Left ventricle myocardium inferior (tissue), 1 donor: ENCODE measurements around the gene CACNA1C. TPM values are rescaled to one million over a fixed set of nuclear protein-coding genes. Genes with fewer than 3 reads are reported as not detected.

Experiments
- DNase-seq: peaks from one replicate; pipeline ENCODE4 v3.0.0-alpha.2; 2020
- H3K27ac ChIP-seq: fragments of 200-600 bp; replicated peaks from 2 replicates; pipeline ENCODE4 v1.8.0; 2021
- H3K27me3 ChIP-seq: fragments of 200-600 bp; 2 replicates; pipeline ENCODE4 v1.8.0; 2021; ENCODE audit warnings: low read depth
- H3K36me3 ChIP-seq: fragments of 200-600 bp; 2 replicates; pipeline ENCODE4 v1.8.0; 2021
- H3K4me1 ChIP-seq: fragments of 200-600 bp; 2 replicates; pipeline ENCODE4 v1.8.0; 2021
- H3K4me3 ChIP-seq: fragments of 200-600 bp; 2 replicates; pipeline ENCODE4 v1.8.0; 2021; ENCODE audit warnings: mild to moderate bottlenecking, moderate library complexity
- H3K9me3 ChIP-seq: fragments of 200-600 bp; replicated peaks from 2 replicates; pipeline ENCODE4 v1.8.0; 2021
- CTCF ChIP-seq: fragments of 200-600 bp; IDR thresholded peaks from 2 replicates; pipeline ENCODE4 v1.8.0; 2021; ENCODE audit warnings: antibody characterized with exemption, mild to moderate bottlenecking, borderline replicate concordance
- intact Hi-C: fragments of 100-400 bp; cut with micrococcal nuclease; formaldehyde crosslinking; loops from one replicate; pipeline ENCODE4 v1.11.0; 2022
- total RNA-seq: library from RNA; stranded (reverse); fragmentation: NEBNext Ultra II Directional; extraction: Animal tissue kit (Norgen Biotek cat#: 25700); gene quantifications from one replicate; pipeline ENCODE4 v1.2.1, GENCODE V29; 2021
- donor health status: DM: no; HTN: yes; CAD: no; lungs with severe emphysema.

CACNA1C gene
- total RNA-seq, 1 donor from 2014 or later: 137 TPM

- intact Hi-C loops: no loop called here
- no peaks in the 10 kb centered on the region for H3K9me3 ChIP-seq
- H3K4me1 ChIP-seq: peaks cover 97% of the 10 kb centered on the region
- no peak for DNase-seq
- H3K36me3 ChIP-seq: no peaks in the 10 kb centered on the region
- H3K27ac ChIP-seq: peak overlapping the region; percentile 38
- H3K27me3 ChIP-seq: no peaks in the 10 kb centered on the region
- no peak for TF ChIP-seq CTCF
- peak overlapping the region; percentile 32 for H3K4me3 ChIP-seq
Measured at GRCh38 chr12:2229661-2230539, 177.1 kb downstream of the CACNA1C start.

- no peak for TF ChIP-seq CTCF
- Histone ChIP-seq H3K4me1 (peaks cover 98% of the 10 kb centered on the region), H3K9me3 (no peaks in the 10 kb centered on the region), H3K4me3 (peak overlapping the region; percentile 20), H3K27ac (peak overlapping the region; percentile 38), H3K36me3 (no peaks in the 10 kb centered on the region), H3K27me3 (no peaks in the 10 kb centered on the region)
- intact Hi-C loops: no loop called here
- no peak for DNase-seq
Measured at GRCh38 chr12:2231011-2231595, 178.3 kb downstream of the CACNA1C start.

GRCh38 chr12:2231956-2232355 is 179.2 kb downstream of the CACNA1C start:
- peaks cover 97% of the 10 kb centered on the region for H3K4me1 ChIP-seq
- TF ChIP-seq CTCF: no peak
- no peaks in the 10 kb centered on the region for H3K36me3 ChIP-seq
- H3K27ac ChIP-seq: peak overlapping the region; percentile 38
- no peaks in the 10 kb centered on the region for H3K9me3 ChIP-seq
- intact Hi-C loops: no loop called here
- no peak for DNase-seq
- no peak overlapping the region for H3K4me3 ChIP-seq
- H3K27me3 ChIP-seq: no peaks in the 10 kb centered on the region

- Histone ChIP-seq H3K4me3 (no peak overlapping the region), H3K27ac (peak overlapping the region; percentile 38), H3K4me1 (peaks cover 97% of the 10 kb centered on the region), H3K9me3 (no peaks in the 10 kb centered on the region), H3K36me3 (no peaks in the 10 kb centered on the region), H3K27me3 (no peaks in the 10 kb centered on the region)
- no peak for TF ChIP-seq CTCF
- DNase-seq: no peak
- intact Hi-C loops: no loop called here
Measured at GRCh38 chr12:2233034-2233433, 180.2 kb downstream of the CACNA1C start.

GRCh38 chr12:2234091-2234490 is 181.3 kb downstream of the CACNA1C start:
- intact Hi-C loops: no loop called here
- H3K27ac ChIP-seq: peak overlapping the region; percentile 89
- DNase-seq: no peak
- no peaks in the 10 kb centered on the region for H3K9me3 ChIP-seq
- TF ChIP-seq CTCF: no peak
- H3K4me1 ChIP-seq: peaks cover 98% of the 10 kb centered on the region
- no peaks in the 10 kb centered on the region for H3K27me3 ChIP-seq
- no peak overlapping the region for H3K4me3 ChIP-seq
- H3K36me3 ChIP-seq: no peaks in the 10 kb centered on the region
